Vagina (tissue), 2 donors: ENCODE measurements around the gene ODAPH.

Experiments used
- CTCF ChIP-seq, 3 experiments: fragments of 450-650 bp in 2 of 3; fragments of 200-600 bp in 1 of 3; sonication (generic) in 1 of 3; IDR thresholded peaks; one replicate each; pipeline ENCODE4 v1.5.1; 2017 to 2019; ENCODE audit warnings: antibody characterized with exemption in 3 of 3, mild to moderate bottlenecking in 2 of 3, moderate library complexity in 2 of 3
- POLR2A ChIP-seq, 2 donors: fragments of 450-650 bp; IDR thresholded peaks; one replicate each; pipeline ENCODE4 v1.6.1; 2017; ENCODE audit warnings: antibody characterized with exemption in 2 of 2, mild to moderate bottlenecking in 2 of 2, moderate library complexity in 2 of 2
- POLR2AphosphoS5 ChIP-seq, 2 donors: sonication (generic); formaldehyde crosslinking; IDR thresholded peaks; one replicate each; pipeline ENCODE4 v1.9.0; 2017; ENCODE audit warnings: antibody characterized with exemption in 2 of 2, mild to moderate bottlenecking in 2 of 2, low read depth in 1 of 2; ENCODE audit not compliant: insufficient read depth in 1 of 2

- TF ChIP-seq POLR2AphosphoS5 (IDR thresholded peaks at IDR 0.05; ENCODE audit: insufficient read depth in 1 of 2, low read depth in 1 of 2) (no peak), CTCF (IDR thresholded peaks at IDR 0.05) (no peak), POLR2A (IDR thresholded peaks at IDR 0.05) (no peak)
These were observed 30.8 kb upstream of the ODAPH start for GRCh38 chr4:75525086-75525485.
